SIG-M5 (cell line): ENCODE measurements around the gene ZNF423.

Experiments used
- DNase-seq: peaks from one replicate; lab custom pipeline; 2025; lab: John Stamatoyannopoulos, UW

The ZNF423 gene

DNA sequence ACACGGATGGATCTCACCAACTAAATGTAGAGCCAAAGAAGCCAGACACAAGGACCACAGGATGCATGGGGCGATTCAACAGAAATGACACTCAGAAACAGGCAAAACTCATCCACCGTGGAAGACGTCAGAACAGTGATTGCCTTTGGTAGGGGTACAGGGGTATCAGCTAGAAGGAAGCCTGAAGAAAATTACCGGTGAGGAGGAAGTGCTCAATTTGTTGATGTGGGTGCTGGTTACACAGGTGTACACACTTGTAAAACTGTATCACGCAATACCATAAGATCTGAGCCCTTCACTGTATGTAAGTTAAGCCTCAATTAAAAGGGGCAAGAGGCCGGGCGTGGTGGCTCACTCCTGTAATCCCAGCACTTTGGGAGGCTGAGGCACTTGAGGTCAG, 256.2 kb downstream of the ZNF423 start:
- no peak for DNase-seq

DNA sequence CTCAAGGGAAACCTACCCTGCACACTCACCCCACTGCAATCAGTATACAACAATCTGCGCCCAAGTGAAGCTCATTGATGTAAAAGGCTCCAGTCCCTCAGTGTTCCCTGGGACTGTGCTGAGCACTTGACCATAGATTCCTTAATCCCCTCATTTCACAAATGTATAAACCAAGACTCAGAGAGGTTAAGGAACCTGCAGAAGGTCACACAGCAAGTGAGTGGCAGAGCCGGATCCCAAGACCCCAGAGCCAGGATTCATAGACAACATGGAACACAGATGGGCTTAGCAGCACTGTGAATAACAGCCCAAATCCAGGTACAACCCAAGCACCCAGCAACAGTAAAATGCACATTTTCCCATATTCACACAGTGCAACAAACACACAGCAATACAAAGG, 256.6 kb downstream of the ZNF423 start:
- no peak for DNase-seq

DNA sequence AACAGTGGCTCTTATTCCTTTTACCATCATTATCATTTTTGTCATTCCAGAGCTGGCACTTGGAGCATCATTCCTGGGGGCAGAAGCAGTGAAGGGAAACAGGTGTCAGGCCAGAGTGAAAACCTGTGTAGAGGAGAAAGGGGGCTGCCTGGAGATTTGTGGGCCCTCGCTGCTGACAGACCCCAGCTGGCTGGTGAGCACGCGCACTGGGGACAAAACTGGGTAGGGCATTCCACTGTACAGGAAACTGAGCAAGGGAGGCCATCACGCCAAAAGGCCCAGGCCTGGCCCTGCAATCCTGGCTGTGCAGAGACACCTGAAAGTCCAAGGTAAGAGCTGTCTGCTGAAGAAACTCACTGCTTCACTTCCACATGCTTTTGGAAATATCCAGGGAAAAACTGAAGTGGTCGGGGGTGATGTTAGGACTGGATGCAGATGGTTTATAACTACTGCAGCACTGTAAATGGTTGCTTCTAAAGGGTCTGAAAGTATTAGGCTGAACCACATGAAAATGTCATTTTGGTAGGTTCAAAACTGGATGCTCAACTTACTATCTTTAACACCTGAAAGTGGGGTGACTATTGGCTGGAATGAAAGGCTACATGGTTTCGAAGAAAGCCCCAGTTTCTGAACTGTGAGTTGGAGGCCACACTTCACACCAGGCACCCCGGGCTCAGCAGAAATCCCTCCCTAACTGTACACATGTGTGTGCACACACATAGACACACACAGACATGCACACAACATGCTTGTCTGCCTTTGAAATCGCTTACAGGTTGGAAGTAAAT, 257.3 kb downstream of the ZNF423 start:
- no peak for DNase-seq

DNA sequence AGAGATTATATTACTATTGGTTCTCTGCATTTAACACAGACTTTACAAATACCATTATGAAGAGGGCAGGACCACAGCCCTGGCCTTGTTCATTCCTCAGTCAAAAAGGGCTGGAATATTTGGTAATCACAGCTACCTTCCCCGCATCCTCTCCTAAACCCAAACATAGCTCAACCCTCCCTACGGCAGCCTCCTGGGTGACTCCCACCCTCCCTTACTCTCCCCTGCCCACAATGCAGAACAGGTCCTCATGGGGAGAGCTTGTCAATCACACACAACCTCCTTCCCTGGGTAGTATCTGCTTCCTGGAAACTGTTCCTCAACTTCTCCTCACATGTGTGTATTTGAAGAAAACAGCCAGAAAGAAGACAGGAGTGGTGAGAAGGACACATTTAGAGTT, 258.1 kb downstream of the ZNF423 start:
- DNase-seq, result no peak

DNA sequence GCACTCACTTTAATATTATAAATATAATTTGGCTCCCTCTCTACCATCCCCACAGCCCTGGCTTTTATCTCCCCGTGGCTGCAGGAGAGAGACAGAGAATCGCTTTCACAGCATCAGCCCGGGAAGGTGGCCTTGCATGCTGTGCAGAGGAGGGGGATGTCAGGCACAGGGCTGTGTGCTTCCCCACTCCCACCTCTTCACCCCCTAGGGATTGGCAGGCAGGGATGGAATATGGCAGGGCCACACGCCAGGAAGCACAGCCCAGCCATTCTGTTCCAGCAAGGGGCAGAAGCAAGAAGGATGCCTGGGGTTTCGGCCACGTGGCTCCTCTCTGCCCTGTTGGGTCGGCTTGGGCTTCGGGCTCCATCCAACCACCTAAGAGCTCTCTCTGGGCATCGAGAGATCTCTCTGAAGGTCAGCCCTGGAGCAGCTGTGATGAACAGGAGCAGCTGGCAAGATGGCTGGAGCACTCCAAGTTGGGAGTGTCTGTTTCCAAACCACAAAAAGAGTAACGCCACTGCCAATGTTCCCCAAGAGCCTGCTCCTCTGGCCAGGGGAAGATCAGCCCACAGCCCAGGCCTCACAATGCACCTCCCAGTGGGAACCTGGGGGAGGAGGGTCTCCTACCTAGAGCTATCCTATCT, 259.1 kb downstream of the ZNF423 start:
- DNase-seq, result no peak

DNA sequence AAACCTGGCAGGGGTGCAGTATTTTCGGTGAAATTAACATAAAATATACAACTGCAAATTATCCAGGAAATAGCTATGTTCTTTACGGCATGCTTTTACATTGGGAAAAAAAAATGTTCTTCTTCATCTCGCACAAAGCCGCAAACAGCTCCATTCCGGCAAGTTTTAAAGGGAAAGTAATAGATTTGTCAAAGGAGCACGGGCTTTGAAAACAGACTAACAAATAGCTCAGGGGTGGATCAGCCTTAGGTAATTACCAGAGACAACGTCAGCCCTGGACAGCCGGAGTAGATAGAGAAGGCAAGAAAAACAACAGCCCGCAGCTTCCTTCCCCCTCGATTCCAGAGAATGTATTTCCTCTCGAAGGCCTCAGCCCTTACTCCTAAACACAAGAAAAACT, 259.8 kb downstream of the ZNF423 start:
- DNase-seq, result no peak

DNA sequence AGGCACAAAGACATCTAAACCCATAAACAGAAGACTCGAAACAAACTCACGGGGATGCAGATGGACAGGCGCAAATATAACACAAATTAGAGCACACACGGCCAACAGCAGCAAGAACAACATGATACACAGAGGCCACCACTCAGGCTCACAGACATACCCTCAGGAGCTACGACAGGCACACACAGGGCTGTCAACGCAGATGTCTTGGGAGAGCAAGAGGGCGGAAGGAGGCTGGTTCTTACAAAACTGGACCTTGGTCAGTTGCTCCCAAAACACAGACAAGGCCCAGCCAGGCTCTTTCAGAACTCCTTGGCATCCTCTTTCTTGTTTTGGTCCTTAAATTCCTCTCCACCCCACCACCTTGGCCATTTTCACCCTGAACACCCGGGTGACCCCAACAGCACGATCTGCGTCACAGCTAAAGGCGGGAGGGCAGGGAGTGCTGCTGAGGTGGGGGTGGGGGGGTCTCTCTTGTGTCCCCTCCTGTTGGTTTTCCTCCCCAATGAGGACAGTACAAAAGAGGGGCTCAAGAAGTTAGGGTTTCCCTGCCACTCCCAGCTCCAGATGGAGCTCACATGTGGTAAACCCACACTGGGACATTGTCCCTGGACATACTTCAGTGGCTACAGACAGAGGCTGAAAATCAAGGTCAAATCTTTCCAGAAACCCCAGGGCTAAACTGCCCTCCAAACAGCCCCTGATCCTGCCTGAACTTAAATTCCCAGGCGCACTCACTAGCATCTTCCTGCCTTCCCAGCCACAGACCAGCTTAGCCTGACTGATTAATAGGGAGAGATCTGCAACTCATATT, 261.0 kb downstream of the ZNF423 start:
- DNase-seq, result no peak

DNA sequence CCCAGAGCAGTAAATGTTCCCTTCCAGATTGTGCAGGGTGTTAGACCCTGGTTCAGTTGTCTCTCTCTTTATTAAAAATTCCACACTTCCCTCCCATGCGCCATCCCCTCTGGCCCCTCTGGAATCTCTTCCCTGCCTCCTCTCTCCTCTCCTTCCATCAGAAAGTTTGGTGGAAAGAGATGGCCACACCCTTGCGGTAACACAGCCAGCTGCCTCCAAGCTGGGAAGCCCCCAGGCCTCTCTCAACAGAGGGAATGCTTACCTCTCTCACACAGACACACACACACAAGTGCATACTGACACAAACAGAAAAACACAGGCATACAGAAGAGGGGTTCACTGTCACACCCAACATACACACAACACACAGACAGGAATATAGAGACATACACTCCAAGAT, 261.8 kb downstream of the ZNF423 start:
- DNase-seq, result no peak

DNA sequence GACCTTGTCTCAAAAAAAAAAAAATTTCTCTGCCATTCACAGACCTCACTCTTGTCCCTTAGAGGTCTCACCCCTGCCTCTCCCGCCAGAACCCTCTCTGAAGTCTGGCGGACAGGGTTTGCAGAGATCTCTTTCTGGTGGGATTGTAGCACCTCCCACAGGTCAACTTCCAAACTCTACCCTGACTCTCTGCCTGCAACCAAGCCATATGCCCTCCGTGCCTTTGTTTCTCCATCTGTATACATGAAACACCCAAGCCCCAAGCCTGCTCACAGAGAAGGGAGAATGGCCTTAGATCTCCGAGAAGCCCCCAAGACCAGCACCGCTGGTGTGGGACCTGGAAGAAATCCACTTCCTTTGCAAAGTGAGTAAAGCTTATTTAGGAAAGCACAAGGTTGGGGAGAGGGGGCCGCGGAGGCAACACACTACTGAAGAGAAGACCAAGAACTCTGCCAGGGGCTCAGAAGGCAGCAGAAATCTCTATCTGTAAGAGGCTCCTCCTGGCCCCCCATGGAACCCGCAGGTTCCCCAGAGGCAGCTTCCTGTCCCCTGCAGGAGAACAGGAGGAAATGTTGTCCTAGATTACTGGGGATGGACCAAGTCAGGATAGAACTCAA, 262.4 kb downstream of the ZNF423 start:
- DNase-seq, result no peak

DNA sequence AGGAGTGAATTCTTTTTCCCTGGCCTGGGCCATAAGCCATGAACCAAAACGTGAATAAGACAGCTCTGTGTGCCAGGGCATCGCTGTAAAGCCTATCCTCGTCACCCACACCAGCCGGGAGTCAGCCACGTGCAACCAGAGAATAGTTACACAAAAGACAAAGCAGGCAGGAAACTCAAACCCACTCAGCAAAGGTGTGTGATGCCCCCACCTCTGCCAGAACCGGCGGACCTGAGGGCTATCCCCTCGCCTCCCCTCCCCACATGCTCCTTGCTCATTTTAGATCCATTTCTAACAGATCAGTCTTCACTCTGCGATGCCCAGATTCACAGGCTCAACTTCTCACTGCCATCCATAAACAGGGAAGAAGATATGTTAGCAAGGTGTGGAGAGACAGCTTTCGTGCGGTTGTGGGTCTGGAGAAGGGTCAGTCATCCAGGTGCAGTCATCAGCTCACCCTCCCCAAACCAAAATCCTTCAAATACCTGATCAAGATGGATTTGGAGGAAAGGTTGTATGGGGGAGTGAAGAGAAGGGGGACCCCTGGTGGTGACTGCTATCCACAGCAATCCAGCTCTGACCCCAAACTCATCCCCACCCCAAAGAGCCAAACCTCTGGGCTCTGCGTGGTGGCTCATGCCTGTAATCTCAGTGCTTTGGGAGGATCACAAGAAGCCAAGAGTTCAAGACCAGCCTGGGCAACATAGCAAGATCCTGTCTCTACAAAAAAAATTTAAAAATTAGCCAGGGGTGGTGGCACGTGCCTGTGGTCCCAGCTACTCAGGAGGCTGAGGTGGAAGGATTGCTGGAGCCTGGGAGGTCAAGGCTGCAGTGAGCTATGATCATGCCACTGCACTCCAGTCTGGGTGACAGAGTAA, 263.1 kb downstream of the ZNF423 start:
- no peak for DNase-seq

DNA sequence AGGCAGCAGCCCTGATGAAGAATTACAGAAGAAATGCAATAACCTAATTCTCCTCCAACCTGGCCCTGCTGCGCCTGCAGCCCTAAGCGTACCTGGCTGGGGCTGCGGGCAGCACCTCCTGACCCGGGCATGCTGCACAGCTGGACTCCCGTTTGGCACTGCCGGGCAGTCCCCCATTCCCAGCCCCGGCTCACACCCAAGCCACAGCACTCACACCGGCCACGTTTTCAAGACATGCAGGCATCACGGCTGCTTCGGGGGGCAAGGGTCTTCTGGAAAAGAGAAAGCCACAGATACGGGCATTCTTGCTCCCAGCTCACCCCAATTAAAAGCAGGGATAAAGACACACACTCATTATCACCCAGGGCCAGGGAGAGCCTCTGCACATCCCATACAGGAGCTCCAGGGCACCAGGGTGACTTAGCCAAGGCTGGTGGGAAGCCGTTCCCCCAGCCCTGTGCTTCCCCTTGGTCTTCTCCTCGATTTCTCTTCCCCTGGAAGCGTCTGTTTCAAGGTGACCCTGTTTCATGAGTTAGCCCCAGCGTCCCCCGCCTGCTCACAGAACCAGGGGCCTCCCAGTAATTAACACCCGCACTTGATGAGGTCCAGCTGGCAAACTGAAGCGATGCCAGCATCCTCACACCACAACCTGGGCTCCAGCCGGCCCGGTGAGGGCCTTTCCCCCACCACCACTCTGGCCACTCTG, 265.6 kb downstream of the ZNF423 start:
- no peak for DNase-seq

DNA sequence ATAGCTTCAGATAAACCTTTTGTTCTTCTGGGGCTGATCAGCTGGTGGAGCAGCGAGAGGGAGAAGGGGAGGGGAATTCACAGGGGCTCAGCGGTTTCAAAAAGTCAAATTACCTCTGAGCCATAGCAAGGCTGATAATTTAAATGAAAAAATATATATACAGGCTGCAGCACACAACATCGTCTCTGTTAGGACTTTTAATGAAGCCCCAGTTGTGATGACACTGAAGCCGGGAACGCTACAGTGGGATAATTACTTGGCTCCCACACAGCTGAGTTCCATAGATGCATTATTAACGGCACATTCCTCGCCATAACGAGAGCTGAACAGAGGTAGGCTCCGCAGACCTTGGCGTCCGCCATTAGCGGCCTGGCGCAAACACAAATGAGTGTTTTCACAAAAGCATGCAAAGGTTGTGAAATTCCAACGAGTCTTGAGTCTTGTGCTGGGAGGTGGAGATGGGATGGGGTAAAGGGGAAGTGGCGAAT, 266.3 kb downstream of the ZNF423 start:
- no peak for DNase-seq

DNA sequence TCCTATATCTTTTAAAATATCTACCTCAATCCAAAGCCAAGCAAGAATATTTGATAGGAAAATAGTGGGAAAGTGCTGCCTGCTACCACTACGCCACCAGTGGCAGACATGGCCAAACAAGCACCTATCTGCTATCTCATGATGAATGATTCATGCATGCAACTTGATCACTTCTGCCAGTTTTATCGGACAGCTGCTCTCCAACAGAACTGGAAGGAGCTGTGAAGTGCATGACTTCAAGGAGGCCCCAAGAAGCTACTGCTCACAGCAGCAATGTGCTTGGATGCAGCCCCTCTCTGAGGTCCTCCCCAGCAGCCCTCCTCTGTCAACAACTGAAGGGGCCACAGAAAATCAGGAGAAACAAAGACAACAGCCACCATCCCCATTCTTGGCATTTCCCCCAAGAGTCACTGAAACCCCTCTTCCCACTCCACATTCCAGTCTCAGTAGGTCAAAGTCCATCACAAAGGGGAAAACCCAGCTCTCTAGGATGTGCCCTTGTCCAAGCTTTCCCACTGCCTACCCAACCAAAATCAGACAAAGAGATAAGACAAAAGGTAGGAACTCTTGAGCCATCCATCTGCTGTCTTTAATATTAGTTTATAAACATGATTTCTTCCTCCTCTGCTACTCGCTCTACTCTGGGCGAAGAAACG, 267.1 kb downstream of the ZNF423 start:
- no peak for DNase-seq

DNA sequence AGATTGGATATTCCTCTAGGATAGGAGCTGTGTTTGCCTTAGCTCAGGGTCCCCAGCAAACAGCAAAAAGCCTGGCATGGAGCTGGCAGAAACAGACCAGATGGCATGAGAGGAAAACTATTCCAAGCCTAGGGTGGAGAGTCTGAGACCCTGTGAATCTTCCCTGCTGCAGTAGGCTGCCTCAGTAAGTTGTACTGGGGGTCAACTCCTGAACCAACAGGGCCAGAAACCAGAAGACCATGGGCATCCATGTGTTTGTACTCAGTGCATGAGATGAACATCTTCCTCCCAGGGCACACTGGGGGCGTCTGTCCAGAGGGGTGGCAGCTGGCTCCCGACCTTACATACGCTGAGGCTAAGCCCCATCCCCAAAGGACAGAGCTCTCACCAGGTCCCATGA, 267.9 kb downstream of the ZNF423 start:
- DNase-seq, result no peak

DNA sequence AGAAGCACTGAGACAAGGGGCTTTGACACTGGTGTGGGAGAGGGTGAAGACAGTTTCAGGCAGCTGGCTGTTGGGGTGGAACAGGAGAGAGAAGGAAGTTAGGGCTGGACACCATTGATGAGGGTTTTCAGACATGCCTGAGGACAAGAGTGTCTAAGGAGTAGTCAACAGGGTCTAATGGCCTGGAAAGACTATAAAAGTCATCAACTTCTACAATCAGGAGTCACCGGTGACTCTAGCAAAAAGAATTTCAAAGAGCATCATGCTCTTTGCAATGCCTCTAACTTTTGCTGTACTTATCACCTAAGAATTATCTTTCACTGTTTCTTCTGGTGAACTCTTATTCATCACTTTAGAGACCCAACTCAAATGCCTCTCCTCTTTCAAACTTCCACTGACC, 268.4 kb downstream of the ZNF423 start:
- no peak for DNase-seq

DNA sequence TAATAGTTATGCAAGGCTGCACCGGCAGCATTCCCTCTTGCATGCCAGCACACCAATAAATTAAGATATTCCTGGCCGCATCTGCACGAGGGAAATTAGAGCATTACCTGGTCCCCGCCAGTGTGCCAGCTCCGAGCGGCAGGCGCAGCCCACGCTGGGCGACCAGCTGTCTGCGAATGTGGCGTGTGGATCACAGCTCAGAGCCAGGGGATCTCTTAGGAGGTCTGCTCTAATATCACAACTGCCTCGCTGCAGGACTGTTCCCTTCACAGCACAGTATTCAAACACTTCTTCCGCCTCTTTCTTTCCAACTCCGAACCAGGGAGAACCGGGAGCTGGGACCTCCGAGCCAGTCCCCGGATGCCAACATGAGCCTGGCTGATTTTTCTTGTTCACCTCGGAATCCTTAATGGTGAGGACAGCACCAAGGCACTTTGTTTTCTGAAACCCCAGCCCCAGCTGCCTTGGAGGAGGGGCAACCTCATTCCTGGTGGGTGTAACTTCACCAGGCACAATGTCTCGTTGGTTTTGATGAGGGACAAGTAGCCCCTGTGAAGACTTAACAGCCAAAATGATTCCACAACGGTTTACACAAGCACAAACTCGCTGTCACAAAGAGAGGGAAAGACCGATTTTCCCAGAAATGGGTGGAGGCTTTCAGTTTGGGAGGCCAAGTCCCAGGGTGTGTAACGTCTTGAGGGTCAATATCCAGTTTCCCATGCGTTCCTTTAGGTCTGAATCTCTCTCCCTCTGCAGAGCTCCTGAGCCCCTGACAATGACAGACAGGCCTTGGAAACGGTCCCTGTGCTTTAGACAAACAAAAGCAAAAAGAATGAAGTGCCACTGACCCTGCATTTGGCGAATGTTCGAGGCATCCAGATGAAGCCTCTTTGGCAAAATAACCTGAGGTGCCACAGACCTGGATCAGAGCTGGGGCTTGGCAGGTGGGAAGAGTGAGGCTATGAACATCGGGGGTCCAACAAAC, 269.2 kb downstream of the ZNF423 start:
- no peak for DNase-seq

DNA sequence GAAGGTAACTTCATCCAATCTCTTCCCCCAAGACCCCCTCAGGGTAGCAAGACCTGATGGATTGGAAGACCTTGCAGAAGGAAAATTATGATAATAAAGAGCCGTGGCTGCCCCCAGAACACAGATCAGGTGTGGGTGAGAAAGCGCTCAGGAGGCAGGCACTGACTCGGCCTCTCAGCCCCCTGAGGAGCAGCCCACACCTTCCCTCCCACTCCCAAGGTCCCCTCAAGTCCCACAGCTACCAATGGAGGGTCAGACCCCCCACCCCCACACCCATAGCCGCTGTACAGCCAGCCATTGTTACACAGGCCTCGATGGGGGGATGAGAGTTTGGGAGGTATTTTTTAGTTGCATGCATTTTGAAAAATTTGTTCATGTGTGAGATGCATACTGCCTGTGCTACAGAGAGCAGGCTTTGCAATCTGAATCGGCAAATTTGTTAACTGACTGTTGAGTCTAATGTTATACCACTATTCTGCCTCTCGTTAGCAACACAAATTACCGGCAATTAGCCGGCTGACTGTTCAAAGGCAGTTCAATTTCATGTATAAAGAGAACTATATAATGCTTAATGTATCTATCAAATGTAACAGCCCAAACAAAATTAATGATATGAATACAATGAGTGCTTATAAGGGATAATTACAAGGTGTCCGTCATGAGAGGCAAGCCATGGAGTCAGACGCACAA, 270.6 kb downstream of the ZNF423 start:
- no peak for DNase-seq

DNA sequence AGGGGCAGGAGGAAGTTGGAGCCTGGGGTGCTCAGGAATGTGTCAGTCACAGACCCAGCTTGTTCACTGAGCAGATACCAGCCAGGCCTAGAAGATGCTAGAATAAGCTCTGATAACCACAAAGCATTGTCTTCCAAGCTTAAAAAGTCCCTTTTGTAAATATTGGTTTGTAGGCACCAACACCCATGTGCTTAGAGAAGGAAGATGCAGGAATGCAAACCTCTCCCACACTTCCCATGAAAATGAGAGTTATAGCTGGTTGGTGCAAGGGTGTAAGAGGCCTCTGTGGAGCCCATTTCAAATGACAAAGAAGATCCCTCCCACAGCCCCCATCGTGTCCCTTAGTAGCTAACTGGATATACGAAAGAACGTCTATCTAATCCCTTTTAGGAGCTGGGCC, 272.0 kb downstream of the ZNF423 start:
- DNase-seq, result no peak
